ENCODE measurements around the gene GIMAP7.

GIMAP7 gene

GRCh38 chr7:150473902-150474301 is 40.8 kb upstream of the GIMAP7 start:
- DNase-seq = no peak
- no peaks in the 10 kb centered on the region for H3K4me1 ChIP-seq
- H3K27me3 ChIP-seq = peaks cover 27% of the 10 kb centered on the region
- no peaks in the 10 kb centered on the region for H3K9me3 ChIP-seq
- no peak for TF ChIP-seq CTCF (IDR thresholded peaks at IDR 0.05; ENCODE audit: low read depth, low read length)
- no peaks in the 10 kb centered on the region for H3K36me3 ChIP-seq
- no peak overlapping the region for H3K4me3 ChIP-seq (ENCODE audit: low read depth, low read length)

GRCh38 chr7:150476285-150476684 is 38.4 kb upstream of the GIMAP7 start:
- H3K4me3 ChIP-seq (ENCODE audit: low read depth, low read length) = no peak overlapping the region
- no peaks in the 10 kb centered on the region for H3K9me3 ChIP-seq
- no peaks in the 10 kb centered on the region for H3K4me1 ChIP-seq
- DNase-seq = no peak
- peaks cover 33% of the 10 kb centered on the region for H3K27me3 ChIP-seq
- H3K36me3 ChIP-seq = no peaks in the 10 kb centered on the region
- TF ChIP-seq CTCF (IDR thresholded peaks at IDR 0.05; ENCODE audit: low read depth, low read length) = no peak

- H3K4me1 ChIP-seq = no peaks in the 10 kb centered on the region
- no peaks in the 10 kb centered on the region for H3K9me3 ChIP-seq
- peaks cover 37% of the 10 kb centered on the region for H3K27me3 ChIP-seq
- DNase-seq = no peak
- H3K36me3 ChIP-seq = no peaks in the 10 kb centered on the region
- TF ChIP-seq CTCF (IDR thresholded peaks at IDR 0.05; ENCODE audit: low read depth, low read length) = no peak
- no peak overlapping the region for H3K4me3 ChIP-seq (ENCODE audit: low read depth, low read length)
Observed at GRCh38 chr7:150476819-150477631, 37.6 kb upstream of the GIMAP7 start.

GRCh38 chr7:150479023-150479716 is 35.5 kb upstream of the GIMAP7 start:
- Histone ChIP-seq H3K4me1 (no peaks in the 10 kb centered on the region), H3K36me3 (no peaks in the 10 kb centered on the region), H3K9me3 (no peaks in the 10 kb centered on the region), H3K27me3 (peaks cover 39% of the 10 kb centered on the region), H3K4me3 (ENCODE audit: low read depth, low read length) (no peak overlapping the region)
- no peak for DNase-seq
- no peak for TF ChIP-seq CTCF (IDR thresholded peaks at IDR 0.05; ENCODE audit: low read depth, low read length)

GRCh38 chr7:150481186-150481920 is 33.3 kb upstream of the GIMAP7 start:
- Histone ChIP-seq H3K27me3 (peaks cover 31% of the 10 kb centered on the region), H3K36me3 (no peaks in the 10 kb centered on the region), H3K9me3 (no peaks in the 10 kb centered on the region), H3K4me3 (ENCODE audit: low read depth, low read length) (no peak overlapping the region), H3K4me1 (no peaks in the 10 kb centered on the region)
- TF ChIP-seq CTCF (IDR thresholded peaks at IDR 0.05; ENCODE audit: low read depth, low read length) = no peak
- no peak for DNase-seq

Measured in BE2C (cell line).